ENCODE data around the gene URI1. TPM values are rescaled to one million over a fixed set of nuclear protein-coding genes. Genes with fewer than 3 reads are reported as not detected.

The URI1 gene
- total and polyA plus RNA-seq, 4 donors: 72.7 to 91.7 (median 84.3) TPM

DNA sequence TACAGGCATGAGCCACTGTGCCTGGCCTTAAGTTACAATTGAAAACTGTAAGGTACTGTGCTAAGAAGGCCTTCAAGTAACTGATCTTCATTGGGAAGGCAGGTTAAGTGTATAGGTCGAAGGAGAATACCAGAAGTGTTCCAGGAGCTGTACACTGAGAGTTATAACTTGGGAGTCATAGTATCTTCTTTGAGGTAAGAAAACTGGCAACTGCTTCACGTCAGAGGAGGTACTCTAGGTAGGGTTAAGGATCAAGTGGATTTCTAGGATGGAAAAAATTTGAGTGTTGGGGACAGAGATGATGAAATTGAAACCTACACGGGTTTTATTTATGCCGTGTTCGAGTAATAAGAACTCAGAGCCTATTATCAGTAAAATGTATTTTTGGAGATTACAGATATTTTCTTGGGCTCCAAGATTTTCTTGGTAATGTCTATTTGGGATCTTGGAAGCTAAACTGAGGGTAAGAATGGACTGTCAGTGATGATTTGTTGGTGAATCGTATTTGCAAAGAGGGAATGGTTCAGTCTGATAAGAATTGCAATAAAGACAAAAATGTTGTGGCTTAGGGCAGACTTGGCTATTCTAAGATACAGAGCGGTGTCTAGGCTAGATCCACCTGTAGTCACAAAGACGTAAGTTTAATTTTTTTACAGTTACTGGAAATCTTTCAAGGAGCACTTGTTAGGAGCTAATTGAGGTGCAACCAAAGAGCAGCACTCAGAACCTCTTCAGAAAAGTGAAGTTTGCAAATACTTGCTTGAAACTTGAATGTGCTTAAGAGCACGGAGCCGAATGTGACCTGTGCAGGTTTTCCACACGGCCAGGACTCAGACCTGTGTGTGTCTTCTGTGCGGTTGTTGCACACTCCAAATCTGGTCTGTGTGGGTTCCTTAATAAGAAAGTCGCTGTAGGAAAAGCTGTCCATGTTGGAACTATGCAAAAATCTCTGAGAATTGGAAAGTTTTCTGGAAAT is 102.5 kb downstream of the URI1 start:
- no peak for DNase-seq (ENCODE audit: low read depth in 4 of 6, low spot score in 6 of 6)
- H3K36me3 ChIP-seq (ENCODE audit: control insufficient read depth, insufficient read depth, low read length): no peaks in the 10 kb centered on the region
- WGBS (ENCODE audit: insufficient coverage): 99% methylated on average over 13 of the region's 13 CpGs
- no peaks in the 10 kb centered on the region for H3K27me3 ChIP-seq (ENCODE audit: control insufficient read depth, insufficient read depth, low read length)
- no peak overlapping the region for H3K27ac ChIP-seq (ENCODE audit: low read depth, low read length)
- H3K4me1 ChIP-seq (ENCODE audit: control insufficient read depth, insufficient read depth, low read length): peaks cover 3% of the 10 kb centered on the region
- H3K9me3 ChIP-seq (ENCODE audit: control insufficient read depth, insufficient read depth, low read length): no peaks in the 10 kb centered on the region
- no peak overlapping the region for H3K4me3 ChIP-seq (ENCODE audit: low read depth, low read length)

DNA sequence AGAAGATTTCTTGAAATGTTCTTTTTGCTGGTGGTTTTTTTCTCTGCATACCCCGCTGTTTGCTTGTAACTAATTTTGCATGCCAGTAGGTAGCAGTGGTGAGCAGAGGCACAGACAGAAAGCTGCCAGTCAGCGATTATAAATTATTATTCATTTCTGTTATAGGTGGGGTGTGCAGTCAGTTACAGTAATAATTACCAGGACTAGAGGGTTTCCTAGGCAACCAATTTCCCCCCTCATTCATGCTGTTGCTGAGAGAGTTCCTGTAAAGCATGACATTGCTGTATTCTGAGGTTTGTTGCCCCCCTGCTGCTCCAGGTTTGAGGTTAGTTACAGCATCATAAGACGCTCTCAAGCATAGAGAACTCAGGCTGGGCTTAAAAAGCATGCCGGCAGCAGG is 104.5 kb downstream of the URI1 start:
- Histone ChIP-seq H3K9me3 (ENCODE audit: control insufficient read depth, insufficient read depth, low read length) (no peaks in the 10 kb centered on the region), H3K4me1 (ENCODE audit: control insufficient read depth, insufficient read depth, low read length) (peaks cover 11% of the 10 kb centered on the region), H3K4me3 (ENCODE audit: low read depth, low read length) (no peak overlapping the region), H3K36me3 (ENCODE audit: control insufficient read depth, insufficient read depth, low read length) (no peaks in the 10 kb centered on the region), H3K27ac (ENCODE audit: low read depth, low read length) (no peak overlapping the region), H3K27me3 (ENCODE audit: control insufficient read depth, insufficient read depth, low read length) (no peaks in the 10 kb centered on the region)
- 0% methylated on average over 2 of the region's 4 CpGs for WGBS (ENCODE audit: insufficient coverage)
- DNase-seq (ENCODE audit: low read depth in 4 of 6, low spot score in 6 of 6): peak in 2 of 6 donors; percentile 61 to 89

DNA sequence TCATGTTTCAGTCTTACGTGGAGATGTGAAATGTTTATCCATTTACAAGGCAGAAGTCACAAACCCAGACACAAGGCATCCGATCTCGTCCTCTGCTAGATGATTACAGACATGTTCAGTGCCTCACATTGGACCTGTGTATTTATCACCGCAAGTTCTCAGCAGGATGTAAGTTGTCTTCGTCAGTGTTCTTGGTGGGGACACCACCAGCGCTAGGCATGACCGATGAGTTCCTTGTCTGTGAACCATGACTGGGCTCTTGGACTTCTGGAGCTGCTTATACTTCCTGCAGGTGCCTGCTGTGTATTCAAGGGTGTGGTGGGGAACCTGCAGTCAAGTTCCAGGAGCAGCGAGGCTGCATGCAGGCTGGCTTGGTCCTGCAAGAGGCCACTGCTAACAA is 105.4 kb downstream of the URI1 start:
- H3K27ac ChIP-seq (ENCODE audit: low read depth, low read length): no peak overlapping the region
- no peaks in the 10 kb centered on the region for H3K36me3 ChIP-seq (ENCODE audit: control insufficient read depth, insufficient read depth, low read length)
- no peaks in the 10 kb centered on the region for H3K9me3 ChIP-seq (ENCODE audit: control insufficient read depth, insufficient read depth, low read length)
- no peaks in the 10 kb centered on the region for H3K27me3 ChIP-seq (ENCODE audit: control insufficient read depth, insufficient read depth, low read length)
- WGBS (ENCODE audit: insufficient coverage): 80% methylated on average over 6 of the region's 8 CpGs
- DNase-seq (ENCODE audit: low read depth in 4 of 6, low spot score in 6 of 6): peak in 1 of 6 donors; percentile 14
- peaks cover 14% of the 10 kb centered on the region for H3K4me1 ChIP-seq (ENCODE audit: control insufficient read depth, insufficient read depth, low read length)
- no peak overlapping the region for H3K4me3 ChIP-seq (ENCODE audit: low read depth, low read length)

DNA sequence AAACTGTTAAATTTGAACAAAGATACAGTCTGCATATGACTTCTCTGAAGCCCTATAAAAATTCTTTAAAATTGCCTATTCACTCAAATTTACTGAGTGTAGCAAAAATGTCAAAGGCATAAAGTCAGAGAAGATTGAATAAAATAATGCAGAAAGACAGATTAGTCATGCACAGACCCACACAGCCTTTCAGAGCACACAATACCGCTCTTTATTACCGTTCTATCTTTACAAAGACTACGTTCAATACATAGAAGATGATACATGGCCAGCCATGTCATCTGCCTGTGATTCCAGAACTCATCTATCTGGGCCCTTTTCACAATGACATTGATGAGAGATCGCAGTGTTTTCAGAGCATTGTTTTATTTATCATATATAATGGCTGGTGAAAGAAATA is 107.2 kb downstream of the URI1 start:
- H3K36me3 ChIP-seq (ENCODE audit: control insufficient read depth, insufficient read depth, low read length): no peaks in the 10 kb centered on the region
- no peaks in the 10 kb centered on the region for H3K27me3 ChIP-seq (ENCODE audit: control insufficient read depth, insufficient read depth, low read length)
- peak in 2 of 6 donors; percentile 26 to 51 for DNase-seq (ENCODE audit: low read depth in 4 of 6, low spot score in 6 of 6)
- peak overlapping the region; percentile 58 for H3K27ac ChIP-seq (ENCODE audit: low read depth, low read length)
- 40% methylated on average over 2 of the region's 4 CpGs for WGBS (ENCODE audit: insufficient coverage)
- no peaks in the 10 kb centered on the region for H3K9me3 ChIP-seq (ENCODE audit: control insufficient read depth, insufficient read depth, low read length)
- peaks cover 14% of the 10 kb centered on the region for H3K4me1 ChIP-seq (ENCODE audit: control insufficient read depth, insufficient read depth, low read length)
- no peak overlapping the region for H3K4me3 ChIP-seq (ENCODE audit: low read depth, low read length)

DNA sequence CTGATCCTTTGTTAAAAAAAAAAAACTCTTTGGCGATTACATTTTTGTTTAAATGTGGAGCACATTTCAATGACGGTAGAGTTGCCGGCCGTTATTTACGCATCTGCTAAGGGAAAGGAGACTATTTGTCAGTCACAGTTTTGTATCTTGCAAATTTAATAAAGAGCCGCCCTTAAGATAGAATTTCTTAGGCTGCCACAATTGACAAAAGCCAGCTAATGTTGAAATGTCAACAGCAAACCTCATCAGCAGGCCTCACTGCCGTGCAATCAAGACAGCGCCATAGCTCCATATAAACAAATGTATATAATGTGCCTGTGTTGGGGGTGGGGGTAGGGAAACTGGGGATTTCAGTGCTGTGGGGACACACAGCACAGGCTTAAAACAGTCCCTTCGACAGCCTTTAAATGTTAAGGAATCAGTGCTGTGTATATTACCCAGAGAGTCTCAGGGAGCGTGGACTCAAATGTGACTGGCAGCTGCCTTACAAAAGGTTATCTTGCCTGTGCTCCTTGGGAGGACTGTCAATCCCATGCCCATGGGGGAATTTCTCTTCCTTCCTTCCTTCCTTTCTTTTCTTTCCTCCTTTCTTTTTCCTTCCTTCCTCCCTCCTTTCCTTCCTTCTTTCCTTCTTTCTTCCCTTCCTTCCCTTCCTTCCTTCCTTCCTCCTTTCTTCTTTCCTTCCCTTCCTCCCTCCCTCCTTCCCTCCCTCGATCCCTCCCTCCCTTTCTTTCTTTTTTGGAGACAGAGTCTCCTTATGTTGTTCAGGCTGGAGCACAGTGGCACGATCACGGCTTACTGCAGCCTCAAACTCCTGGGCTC is 108.0 kb downstream of the URI1 start:
- peak in 1 of 6 donors; percentile 14 for DNase-seq (ENCODE audit: low read depth in 4 of 6, low spot score in 6 of 6)
- 76% methylated on average over 10 of the region's 13 CpGs for WGBS (ENCODE audit: insufficient coverage)
- H3K27ac ChIP-seq (ENCODE audit: low read depth, low read length): peak overlapping the region; percentile 58
- H3K27me3 ChIP-seq (ENCODE audit: control insufficient read depth, insufficient read depth, low read length): no peaks in the 10 kb centered on the region
- H3K9me3 ChIP-seq (ENCODE audit: control insufficient read depth, insufficient read depth, low read length): no peaks in the 10 kb centered on the region
- peaks cover 14% of the 10 kb centered on the region for H3K4me1 ChIP-seq (ENCODE audit: control insufficient read depth, insufficient read depth, low read length)
- H3K4me3 ChIP-seq (ENCODE audit: low read depth, low read length): no peak overlapping the region
- H3K36me3 ChIP-seq (ENCODE audit: control insufficient read depth, insufficient read depth, low read length): no peaks in the 10 kb centered on the region

DNA sequence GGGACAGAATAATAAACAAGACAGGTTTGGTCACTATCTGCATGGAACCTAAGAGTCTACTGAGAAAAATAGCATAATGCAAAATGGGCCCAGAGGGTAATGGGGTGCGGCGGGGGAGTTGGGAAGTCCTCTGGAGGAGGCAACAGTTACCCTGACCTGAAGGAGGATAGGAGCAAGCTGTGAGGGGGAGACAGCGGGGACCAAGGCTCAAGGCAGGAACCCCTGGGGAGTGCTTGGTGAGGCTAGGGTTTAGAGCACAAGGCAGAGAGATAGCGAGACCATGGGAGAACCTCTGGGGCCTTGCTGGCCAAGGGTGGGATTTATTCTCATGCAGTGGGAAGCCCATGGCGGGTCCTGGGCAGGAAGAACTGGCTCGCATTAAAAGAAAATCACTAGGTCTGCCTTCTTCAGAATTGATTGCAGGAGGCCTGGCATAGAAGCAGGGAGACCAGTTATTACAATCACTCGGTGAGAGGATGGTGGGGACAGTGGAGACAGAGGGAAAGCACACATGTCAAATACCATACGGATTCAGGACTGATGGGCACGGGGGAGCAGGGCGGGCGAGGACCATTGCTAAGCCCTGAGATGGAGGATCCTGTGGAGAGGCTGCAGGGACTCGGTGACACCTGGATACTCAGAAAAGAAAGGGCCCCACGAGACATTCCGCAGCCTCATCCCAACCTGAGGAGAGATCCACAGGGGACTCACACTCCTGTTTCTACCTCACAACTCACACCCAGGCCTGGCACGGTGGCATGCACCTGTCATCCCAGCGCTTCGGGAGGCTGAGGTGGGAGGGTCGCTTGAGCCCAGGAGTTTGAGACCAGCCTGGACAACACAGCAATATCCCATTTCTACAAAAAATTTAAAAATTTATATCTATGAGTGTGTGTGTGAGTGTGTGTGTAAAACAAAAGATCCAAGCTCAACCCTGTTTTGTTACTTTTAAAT is 110.4 kb downstream of the URI1 start:
- Histone ChIP-seq H3K4me1 (ENCODE audit: control insufficient read depth, insufficient read depth, low read length) (peaks cover 11% of the 10 kb centered on the region), H3K27ac (ENCODE audit: low read depth, low read length) (no peak overlapping the region), H3K9me3 (ENCODE audit: control insufficient read depth, insufficient read depth, low read length) (no peaks in the 10 kb centered on the region), H3K4me3 (ENCODE audit: low read depth, low read length) (no peak overlapping the region), H3K36me3 (ENCODE audit: control insufficient read depth, insufficient read depth, low read length) (no peaks in the 10 kb centered on the region), H3K27me3 (ENCODE audit: control insufficient read depth, insufficient read depth, low read length) (no peaks in the 10 kb centered on the region)
- DNase-seq (ENCODE audit: low read depth in 4 of 6, low spot score in 6 of 6): no peak
- 89% methylated on average over 11 of the region's 18 CpGs for WGBS (ENCODE audit: insufficient coverage)

DNA sequence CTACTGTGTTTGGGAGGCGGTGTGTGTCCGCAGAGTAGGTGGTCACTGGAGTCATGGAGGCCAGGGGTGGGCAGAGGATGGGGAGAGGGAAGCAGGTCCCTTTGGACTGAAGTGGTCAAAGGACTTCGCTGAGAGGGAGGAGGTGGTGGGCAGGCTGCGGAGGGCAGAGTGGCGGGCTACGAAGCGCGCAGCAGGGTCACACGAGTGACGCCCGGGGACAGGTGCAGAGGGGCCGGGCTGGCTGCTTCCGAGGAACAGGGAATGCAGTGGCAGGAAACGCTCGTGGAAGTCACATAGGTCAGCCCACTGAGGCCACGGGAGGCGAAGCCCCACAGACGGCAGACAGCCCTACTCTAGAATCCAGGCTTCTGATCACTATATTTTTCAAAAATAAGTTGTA is 111.5 kb downstream of the URI1 start:
- H3K36me3 ChIP-seq (ENCODE audit: control insufficient read depth, insufficient read depth, low read length): no peaks in the 10 kb centered on the region
- DNase-seq (ENCODE audit: low read depth in 4 of 6, low spot score in 6 of 6): no peak
- no peaks in the 10 kb centered on the region for H3K9me3 ChIP-seq (ENCODE audit: control insufficient read depth, insufficient read depth, low read length)
- H3K27me3 ChIP-seq (ENCODE audit: control insufficient read depth, insufficient read depth, low read length): no peaks in the 10 kb centered on the region
- no peak overlapping the region for H3K4me3 ChIP-seq (ENCODE audit: low read depth, low read length)
- WGBS (ENCODE audit: insufficient coverage): 89% methylated on average over 13 of the region's 18 CpGs
- no peak overlapping the region for H3K27ac ChIP-seq (ENCODE audit: low read depth, low read length)
- H3K4me1 ChIP-seq (ENCODE audit: control insufficient read depth, insufficient read depth, low read length): peaks cover 11% of the 10 kb centered on the region

DNA sequence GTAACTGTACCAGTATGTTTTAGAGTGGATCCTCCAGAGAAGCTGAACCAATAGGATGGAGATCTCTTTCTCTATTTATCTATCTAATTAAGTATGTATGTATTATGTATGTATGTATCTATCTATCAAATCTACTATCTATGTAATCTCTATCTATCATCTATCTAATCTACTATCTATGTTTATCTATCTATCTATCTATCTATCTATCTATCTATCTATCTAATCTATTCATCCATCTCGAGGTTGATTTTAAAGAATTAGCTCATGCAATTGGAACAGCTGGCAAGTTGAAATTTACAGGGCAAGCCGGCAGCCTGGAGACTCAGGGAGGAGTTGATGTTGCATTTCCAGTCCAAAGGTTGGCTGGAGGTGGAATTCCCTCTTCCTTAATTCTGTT is 112.2 kb downstream of the URI1 start:
- WGBS (ENCODE audit: insufficient coverage): no CpG with 5 or more reads among the region's 2 CpGs
- no peak overlapping the region for H3K4me3 ChIP-seq (ENCODE audit: low read depth, low read length)
- no peak overlapping the region for H3K27ac ChIP-seq (ENCODE audit: low read depth, low read length)
- peaks cover 11% of the 10 kb centered on the region for H3K4me1 ChIP-seq (ENCODE audit: control insufficient read depth, insufficient read depth, low read length)
- DNase-seq (ENCODE audit: low read depth in 4 of 6, low spot score in 6 of 6): no peak
- no peaks in the 10 kb centered on the region for H3K36me3 ChIP-seq (ENCODE audit: control insufficient read depth, insufficient read depth, low read length)
- H3K9me3 ChIP-seq (ENCODE audit: control insufficient read depth, insufficient read depth, low read length): no peaks in the 10 kb centered on the region
- no peaks in the 10 kb centered on the region for H3K27me3 ChIP-seq (ENCODE audit: control insufficient read depth, insufficient read depth, low read length)

DNA sequence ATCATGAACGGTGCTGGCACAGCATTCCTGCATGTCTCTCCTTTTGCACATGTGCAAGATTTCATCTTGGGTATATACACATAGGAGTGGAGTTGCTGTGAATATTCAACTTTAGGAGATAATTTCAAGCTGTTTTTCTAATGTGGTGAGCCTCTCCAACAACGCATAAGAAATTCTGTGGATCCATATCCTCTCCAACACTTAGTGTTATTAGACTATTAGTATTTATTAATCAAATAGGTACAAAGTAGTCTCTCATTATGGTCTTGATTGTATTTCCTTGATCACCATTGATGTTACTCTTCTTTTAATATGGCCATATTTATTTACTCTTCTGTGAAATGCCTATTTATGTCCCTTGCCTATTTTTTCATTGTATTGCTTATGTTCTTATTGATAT is 114.5 kb downstream of the URI1 start:
- H3K36me3 ChIP-seq (ENCODE audit: control insufficient read depth, insufficient read depth, low read length): no peaks in the 10 kb centered on the region
- H3K4me3 ChIP-seq (ENCODE audit: low read depth, low read length): no peak overlapping the region
- H3K27ac ChIP-seq (ENCODE audit: low read depth, low read length): no peak overlapping the region
- DNase-seq (ENCODE audit: low read depth in 4 of 6, low spot score in 6 of 6): no peak
- H3K4me1 ChIP-seq (ENCODE audit: control insufficient read depth, insufficient read depth, low read length): peaks cover 6% of the 10 kb centered on the region
- no peaks in the 10 kb centered on the region for H3K27me3 ChIP-seq (ENCODE audit: control insufficient read depth, insufficient read depth, low read length)
- H3K9me3 ChIP-seq (ENCODE audit: control insufficient read depth, insufficient read depth, low read length): no peaks in the 10 kb centered on the region
- 100% methylated on average over 1 of the region's 2 CpGs for WGBS (ENCODE audit: insufficient coverage)

All from spinal cord (tissue), 10 donors.